Ovary (tissue), 9 donors: Measurements from ENCODE around the gene COMMD4. TPM values are rescaled to one million over a fixed set of nuclear protein-coding genes. Genes with fewer than 3 reads are reported as not detected.
A peak's percentile ranks its signal among the peaks of the same experiment; 100 is the strongest.

Experiments
- DNase-seq, 5 donors: peaks; one replicate each; pipeline ENCODE4 v3.0.0-alpha.2; 2019 to 2020
- H3K27ac ChIP-seq, 2 donors: fragments of 200-600 bp; one replicate each; pipeline versions ENCODE4 v1.5.1 to v1.8.0; 2019 to 2022
- H3K27me3 ChIP-seq: fragments of 200-600 bp; one replicate; pipeline ENCODE4 v1.8.0; 2022
- H3K36me3 ChIP-seq: fragments of 200-600 bp; sonication (generic); one replicate; pipeline ENCODE4 v1.5.1; 2019
- H3K4me1 ChIP-seq: one replicate; pipeline ENCODE4 v1.8.1; 2013; ENCODE audit warnings: mild to moderate bottlenecking, moderate library complexity; ENCODE audit not compliant: insufficient read depth
- H3K4me3 ChIP-seq: fragments of 200-600 bp; sonication (generic); one replicate; pipeline ENCODE4 v1.5.1; 2017
- H3K9me3 ChIP-seq, 2 donors: fragments of 200-600 bp in 1 of 2; sonication (generic) in 1 of 2; one replicate each; pipeline versions ENCODE4 v1.5.1 to v1.8.1; 2013 to 2019; ENCODE audit warnings: mild to moderate bottlenecking in 1 of 2, moderate library complexity in 1 of 2
- CTCF ChIP-seq, 3 donors: fragments of 450-650 bp in 2 of 3; fragments of 200-600 bp in 1 of 3; IDR thresholded peaks; one replicate each; pipeline versions ENCODE4 v1.5.1 to v1.8.0; 2016 to 2022; ENCODE audit warnings: antibody characterized with exemption in 3 of 3, mild to moderate bottlenecking in 1 of 3
- EP300 ChIP-seq: sonication (generic); formaldehyde crosslinking; IDR thresholded peaks from one replicate; pipeline ENCODE4 v1.6.1; 2017; ENCODE audit warnings: antibody characterized with exemption
- POLR2A ChIP-seq: fragments of 450-650 bp; IDR thresholded peaks from one replicate; pipeline ENCODE4 v1.6.1; 2017; ENCODE audit warnings: antibody characterized with exemption, mild to moderate bottlenecking, moderate library complexity
- WGBS, 3 donors: extraction: QIAGEN DNeasy Blood & Tissue Kit in 1 of 3; methylation state at CpG; one replicate each; pipeline versions ENCODE4 v1.1.5 to v1.1.7; 2013 to 2017; 5-methylcytosine and 5-hydroxymethylcytosine counted together
- intact Hi-C, 4 donors: fragments of 100-400 bp; cut with DNase I; formaldehyde crosslinking; loops; one replicate each; pipeline versions ENCODE4 v1.11.0 to v1.15.1; 2022 to 2023
- polyA plus RNA-seq, 2 donors: library from polyadenylated mRNA; stranded (reverse); fragments of 200-250 nt in 1 of 2; fragments of 350-450 nt in 1 of 2; fragmentation: Illumina TruSeq in 1 of 2; extraction: RNeasy Lipid Tissue Mini Kit (QIAGEN cat#74804) in 1 of 2; gene quantifications; one replicate each; pipeline ENCODE4 v1.2.3, GENCODE V29; 2013 to 2014
- total RNA-seq, 7 donors: library from RNA; depleted of rRNA in 2 of 7; stranded (reverse); fragments of >200 nt in 2 of 7; fragmentation: NEBNext Ultra II Directional in 3 of 7; extraction: Animal tissue kit (Norgen Biotek cat#: 25700) in 3 of 7; gene quantifications; one replicate each; pipeline versions ENCODE4 v1.1.0 to v1.2.4, GENCODE V29; 2016 to 2023
- donor health status: DM: no; HTN: no; CAD: no; lungs with moderate emphysema.
- donor health status: DM: no; HTN: no; CAD: no.
- donor health status: Bipolar disorder and iron deficiency.
- donor health status: DM: yes; HTN: yes; CAD: no.
- donor health status: DM: no; HTN: no; CAD: no.
- donor health status: DM: yes; HTN: yes; CAD: no.

COMMD4 gene
- total and polyA plus RNA-seq, 9 donors = 12.1 to 67.9 (median 42.0) TPM

- peak in 3 of 5 donors; percentile 21 to 31 (median 23) for DNase-seq
- WGBS, 3 donors = 75 to 81% (median 77%) methylated on average over 9 of the region's 9 CpGs
- TF ChIP-seq POLR2A = no peak
- TF ChIP-seq CTCF (IDR thresholded peaks at IDR 0.05) = no peak
- TF ChIP-seq EP300 = no peak
These were observed 14.2 kb downstream of the COMMD4 start for GRCh38 chr15:75349851-75350588.

GRCh38 chr15:75350601-75351361, 14.9 kb downstream of the COMMD4 start:
- intact Hi-C loops = no loop called here

More at GRCh38 chr15:75349851-75350588, 14.2 kb downstream of the COMMD4 start:
- intact Hi-C loops = no loop called here
- H3K4me3 ChIP-seq = no peak overlapping the region
- no peaks in the 10 kb centered on the region for H3K36me3 ChIP-seq
- no peaks in the 10 kb centered on the region for H3K27me3 ChIP-seq
- H3K27ac ChIP-seq = no peak overlapping the region
- H3K9me3 ChIP-seq = no peaks in the 10 kb centered on the region
- peaks cover 7% of the 10 kb centered on the region for H3K4me1 ChIP-seq

GRCh38 chr15:75352186-75353080, 16.6 kb downstream of the COMMD4 start:
- peak in 2 of 5 donors; percentile 15 to 16 for DNase-seq
- TF ChIP-seq CTCF (IDR thresholded peaks at IDR 0.05) = no peak
- no peak for TF ChIP-seq POLR2A
- no peak for TF ChIP-seq EP300
- 83 to 85% (median 85%) methylated on average over 15 to 16 of the region's 16 CpGs for WGBS, 3 donors
- intact Hi-C loops = loop anchor here in 1 of 4 donors (1.0 kb wide), 1 partner anchor 20 kb away; no protein-coding TSS in a partner anchor
- Histone ChIP-seq H3K27me3 (no peaks in the 10 kb centered on the region), H3K4me3 (no peak overlapping the region), H3K27ac (no peak overlapping the region), H3K36me3 (no peaks in the 10 kb centered on the region), H3K9me3 (no peaks in the 10 kb centered on the region), H3K4me1 (peaks cover 7% of the 10 kb centered on the region)

More at GRCh38 chr15:75350601-75351361, 14.9 kb downstream of the COMMD4 start:
- Histone ChIP-seq H3K9me3 (no peaks in the 10 kb centered on the region), H3K36me3 (no peaks in the 10 kb centered on the region), H3K27ac (no peak overlapping the region), H3K4me1 (peaks cover 7% of the 10 kb centered on the region), H3K27me3 (no peaks in the 10 kb centered on the region), H3K4me3 (no peak overlapping the region)
- TF ChIP-seq POLR2A = no peak
- TF ChIP-seq CTCF (IDR thresholded peaks at IDR 0.05) = no peak
- no peak for TF ChIP-seq EP300
- 53 to 59% (median 57%) methylated on average over 7 of the region's 7 CpGs for WGBS, 3 donors
- DNase-seq = no peak

GRCh38 chr15:75353604-75354003, 17.7 kb downstream of the COMMD4 start:
- Histone ChIP-seq H3K4me1 (peaks cover 4% of the 10 kb centered on the region), H3K36me3 (no peaks in the 10 kb centered on the region), H3K9me3 (no peaks in the 10 kb centered on the region), H3K27me3 (no peaks in the 10 kb centered on the region), H3K4me3 (no peak overlapping the region), H3K27ac (no peak overlapping the region)
- 70 to 81% (median 76%) methylated on average over 6 to 7 of the region's 7 CpGs for WGBS, 3 donors
- DNase-seq = peak in 2 of 5 donors; percentile 21 to 23
- TF ChIP-seq POLR2A (no peak), CTCF (IDR thresholded peaks at IDR 0.05) (no peak), EP300 (no peak)
- intact Hi-C loops = no loop called here
